ENCODE measurements around the gene TNIK. TPM values are rescaled to one million over a fixed set of nuclear protein-coding genes. Genes with fewer than 3 reads are reported as not detected.

Gene TNIK
- total RNA-seq, 1 experiment from 2014 or later, result 22.4 TPM

- POLR2A ChIA-PET, result no interaction called here
- Mint-ChIP-seq H3K9me3 (ENCODE audit: unreplicated experiment) (no peaks in the 10 kb centered on the region), H3K4me3 (ENCODE audit: unreplicated experiment) (no peak overlapping the region), H3K36me3 (ENCODE audit: insufficient read depth, unreplicated experiment) (peaks cover 10% of the 10 kb centered on the region), H3K27me3 (ENCODE audit: insufficient read depth, unreplicated experiment) (no peaks in the 10 kb centered on the region), H3K27ac (ENCODE audit: unreplicated experiment) (no peak overlapping the region), H3K4me1 (ENCODE audit: low read depth, unreplicated experiment) (peaks cover 7% of the 10 kb centered on the region)
- no peak for DNase-seq
- Histone ChIP-seq H3K36me3 (ENCODE audit: control insufficient read depth, insufficient read depth, low read length) (no peaks in the 10 kb centered on the region), H3K9me3 (no peaks in the 10 kb centered on the region), H3K4me1 (no peaks in the 10 kb centered on the region), H3K27me3 (replicated peaks; ENCODE audit: control insufficient read depth, insufficient read depth, low read length) (no peaks in the 10 kb centered on the region), H3K4me3 (ENCODE audit: low read depth, low read length) (no peak overlapping the region)
- CTCF ChIA-PET, result no interaction called here
- no peak for TF ChIP-seq CTCF (IDR thresholded peaks at IDR 0.05; ENCODE audit: insufficient read depth in 1 of 2, low read depth in 1 of 2, low read length in 1 of 2, severe bottlenecking in 1 of 2, unreplicated experiment in 1 of 2)
- intact Hi-C loops (cut with micrococcal nuclease; ENCODE audit: unreplicated experiment), result no loop called here
- BruUV-seq (replicated peaks), result no TSS peak
Measured at GRCh38 chr3:171110715-171111114, 349.5 kb downstream of the TNIK start.

- no TSS peak for BruUV-seq (replicated peaks)
Measured at GRCh38 chr3:171108066-171108465, 352.1 kb downstream of the TNIK start.

GRCh38 chr3:171103185-171103584, 357.0 kb downstream of the TNIK start:
- no peaks in the 10 kb centered on the region for H3K4me1 Mint-ChIP-seq (ENCODE audit: low read depth, unreplicated experiment)
- Histone ChIP-seq H3K4me1 (no peaks in the 10 kb centered on the region), H3K36me3 (ENCODE audit: control insufficient read depth, insufficient read depth, low read length) (no peaks in the 10 kb centered on the region), H3K27me3 (replicated peaks; ENCODE audit: control insufficient read depth, insufficient read depth, low read length) (no peaks in the 10 kb centered on the region), H3K9me3 (no peaks in the 10 kb centered on the region; the same call in 1 of the 2 replicates), H3K4me3 (ENCODE audit: low read depth, low read length) (no peak overlapping the region)
- peaks cover 5% of the 10 kb centered on the region for H3K36me3 Mint-ChIP-seq (ENCODE audit: insufficient read depth, unreplicated experiment)
- H3K9me3 Mint-ChIP-seq (ENCODE audit: unreplicated experiment), result no peaks in the 10 kb centered on the region
- DNase-seq, result no peak
- no peak overlapping the region for H3K27ac Mint-ChIP-seq (ENCODE audit: unreplicated experiment)
- ChIA-PET POLR2A (no interaction called here), CTCF (no interaction called here)
- no peak overlapping the region for H3K4me3 Mint-ChIP-seq (ENCODE audit: unreplicated experiment)
- intact Hi-C loops (cut with micrococcal nuclease; ENCODE audit: unreplicated experiment), result loop anchor here (5.0 kb wide), 1 partner anchor 51 kb away; no protein-coding TSS in a partner anchor
- BruUV-seq (replicated peaks), result no TSS peak
- TF ChIP-seq CTCF (IDR thresholded peaks at IDR 0.05; ENCODE audit: insufficient read depth in 1 of 2, low read depth in 1 of 2, low read length in 1 of 2, severe bottlenecking in 1 of 2, unreplicated experiment in 1 of 2), result no peak
- no peaks in the 10 kb centered on the region for H3K27me3 Mint-ChIP-seq (ENCODE audit: insufficient read depth, unreplicated experiment)

More at GRCh38 chr3:171108066-171108465, 352.1 kb downstream of the TNIK start:
- peaks cover 7% of the 10 kb centered on the region for H3K4me1 Mint-ChIP-seq (ENCODE audit: low read depth, unreplicated experiment)
- TF ChIP-seq CTCF (IDR thresholded peaks at IDR 0.05; ENCODE audit: insufficient read depth in 1 of 2, low read depth in 1 of 2, low read length in 1 of 2, severe bottlenecking in 1 of 2, unreplicated experiment in 1 of 2), result no peak
- H3K9me3 Mint-ChIP-seq (ENCODE audit: unreplicated experiment), result no peaks in the 10 kb centered on the region
- DNase-seq, result no peak
- H3K27me3 Mint-ChIP-seq (ENCODE audit: insufficient read depth, unreplicated experiment), result no peaks in the 10 kb centered on the region
- Histone ChIP-seq H3K4me1 (no peaks in the 10 kb centered on the region), H3K27me3 (replicated peaks; ENCODE audit: control insufficient read depth, insufficient read depth, low read length) (no peaks in the 10 kb centered on the region), H3K4me3 (ENCODE audit: low read depth, low read length) (no peak overlapping the region), H3K36me3 (ENCODE audit: control insufficient read depth, insufficient read depth, low read length) (no peaks in the 10 kb centered on the region), H3K9me3 (no peaks in the 10 kb centered on the region; the same call in 1 of the 2 replicates)
- H3K4me3 Mint-ChIP-seq (ENCODE audit: unreplicated experiment), result no peak overlapping the region
- peaks cover 10% of the 10 kb centered on the region for H3K36me3 Mint-ChIP-seq (ENCODE audit: insufficient read depth, unreplicated experiment)
- H3K27ac Mint-ChIP-seq (ENCODE audit: unreplicated experiment), result no peak overlapping the region
- ChIA-PET CTCF (no interaction called here), POLR2A (no interaction called here)
- intact Hi-C loops (cut with micrococcal nuclease; ENCODE audit: unreplicated experiment), result no loop called here

All from Caco-2 (cell line).